OCI-LY3 (cell line): ENCODE measurements around the gene SCP2D1.

Source experiments
- CTCF ChIP-seq: fragments of 200-600, 300-600 bp; sonication (generic); IDR thresholded peaks from 2 replicates; pipeline ENCODE4 v1.5.1; 2014; ENCODE audit warnings: antibody characterized with exemption, low read length, low read depth
- EZH2phosphoT487 ChIP-seq: fragments of 200-600 bp; shearing (Covaris generic); IDR thresholded peaks from 2 replicates; pipeline ENCODE4 v1.6.1; 2018; ENCODE audit warnings: antibody characterized with exemption, mixed run types, low read depth

DNA sequence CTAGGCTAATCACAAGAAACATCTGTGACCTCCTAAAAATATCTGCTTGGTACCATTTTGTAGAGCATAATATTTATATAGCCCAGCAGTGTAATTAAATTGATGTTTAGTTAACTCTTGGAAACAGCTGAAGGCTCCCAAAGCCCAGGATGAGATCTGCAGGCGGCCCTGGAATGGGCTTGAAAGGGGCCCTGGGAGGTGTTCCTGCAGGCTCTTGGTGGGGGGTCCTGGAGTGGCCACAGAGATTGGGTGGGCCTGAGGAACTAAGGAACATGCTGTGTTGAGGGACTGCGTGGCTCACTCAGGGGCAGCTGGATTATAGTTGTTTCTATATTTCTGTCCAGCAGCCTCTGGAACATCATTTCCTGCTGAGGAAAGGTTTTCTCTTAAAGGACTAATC, 9.2 kb downstream of the SCP2D1 start:
- TF ChIP-seq CTCF (no peak), EZH2phosphoT487 (no peak)
